NCI-H2029 (cell line): ENCODE results near the gene KRT82.

Experiments
- DNase-seq: peaks from one replicate; lab custom pipeline; 2025; lab: John Stamatoyannopoulos, UW

The KRT82 gene

DNA sequence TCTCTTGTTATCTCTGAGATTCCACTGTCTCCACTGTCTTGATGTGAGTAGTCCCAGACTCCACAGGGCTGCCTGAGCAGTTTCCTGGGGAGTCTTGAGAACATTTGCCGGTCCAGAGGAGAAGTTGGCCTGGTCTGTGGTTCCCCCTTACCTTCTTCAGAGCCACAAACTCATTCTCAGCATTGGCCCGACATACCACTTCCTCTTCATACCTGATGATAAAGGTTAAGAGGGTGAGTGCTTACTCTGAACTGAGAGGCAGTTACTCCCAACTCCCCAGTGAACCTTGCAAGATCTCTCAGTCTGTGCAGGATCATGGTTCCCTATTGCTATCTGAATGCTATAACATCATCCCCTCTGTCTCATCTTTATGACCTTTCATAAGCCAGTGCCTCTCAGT lies 23.3 kb downstream of the KRT82 start:
- DNase-seq: no peak

DNA sequence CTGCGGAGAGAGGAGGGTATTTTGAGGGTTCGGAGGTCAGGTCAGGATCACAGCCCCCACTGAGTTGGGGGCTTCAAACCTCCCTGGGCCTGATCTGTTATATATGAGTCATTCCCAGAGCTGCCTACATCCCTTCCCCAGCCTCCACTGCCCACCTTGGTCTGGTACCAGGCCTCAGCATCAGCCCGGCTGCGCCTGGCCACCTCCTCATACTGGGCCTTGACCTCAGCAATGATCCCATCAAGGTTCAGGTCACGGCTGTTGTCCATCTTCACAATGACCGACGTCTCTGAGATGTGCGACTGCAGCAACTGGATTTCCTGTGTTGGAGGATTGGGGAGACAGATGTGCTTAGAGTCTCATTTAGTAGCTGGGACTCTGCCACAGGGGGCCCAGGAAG lies 24.9 kb downstream of the KRT82 start:
- no peak for DNase-seq

- peak; percentile 32 for DNase-seq
These were observed 25.9 kb downstream of the KRT82 start for GRCh38 chr12:52380271-52380694.

DNA sequence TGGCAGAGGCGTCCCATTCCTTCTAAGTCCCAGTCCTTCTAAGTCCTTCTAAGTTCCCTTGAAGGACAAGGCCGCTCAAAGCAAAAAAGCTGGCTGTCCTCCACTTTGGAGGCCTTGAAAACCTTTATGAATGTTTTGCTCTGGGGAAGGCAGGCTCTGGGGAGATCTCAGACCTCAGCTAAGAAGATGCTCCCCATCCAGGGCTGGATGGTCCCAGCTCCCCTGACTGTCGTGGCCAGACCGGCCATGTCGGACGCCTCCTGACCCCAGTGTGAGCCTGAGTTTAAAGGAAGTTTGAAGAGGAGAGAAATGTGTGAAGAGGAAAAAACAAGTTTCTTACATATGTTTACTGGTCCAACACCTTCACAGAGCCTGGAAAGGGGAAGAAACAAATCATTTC lies 26.6 kb downstream of the KRT82 start:
- DNase-seq: no peak

- no peak for DNase-seq
These were observed 28.0 kb downstream of the KRT82 start for GRCh38 chr12:52378091-52378490.

- no peak for DNase-seq
These were observed 28.9 kb downstream of the KRT82 start for GRCh38 chr12:52377266-52377665.

DNA sequence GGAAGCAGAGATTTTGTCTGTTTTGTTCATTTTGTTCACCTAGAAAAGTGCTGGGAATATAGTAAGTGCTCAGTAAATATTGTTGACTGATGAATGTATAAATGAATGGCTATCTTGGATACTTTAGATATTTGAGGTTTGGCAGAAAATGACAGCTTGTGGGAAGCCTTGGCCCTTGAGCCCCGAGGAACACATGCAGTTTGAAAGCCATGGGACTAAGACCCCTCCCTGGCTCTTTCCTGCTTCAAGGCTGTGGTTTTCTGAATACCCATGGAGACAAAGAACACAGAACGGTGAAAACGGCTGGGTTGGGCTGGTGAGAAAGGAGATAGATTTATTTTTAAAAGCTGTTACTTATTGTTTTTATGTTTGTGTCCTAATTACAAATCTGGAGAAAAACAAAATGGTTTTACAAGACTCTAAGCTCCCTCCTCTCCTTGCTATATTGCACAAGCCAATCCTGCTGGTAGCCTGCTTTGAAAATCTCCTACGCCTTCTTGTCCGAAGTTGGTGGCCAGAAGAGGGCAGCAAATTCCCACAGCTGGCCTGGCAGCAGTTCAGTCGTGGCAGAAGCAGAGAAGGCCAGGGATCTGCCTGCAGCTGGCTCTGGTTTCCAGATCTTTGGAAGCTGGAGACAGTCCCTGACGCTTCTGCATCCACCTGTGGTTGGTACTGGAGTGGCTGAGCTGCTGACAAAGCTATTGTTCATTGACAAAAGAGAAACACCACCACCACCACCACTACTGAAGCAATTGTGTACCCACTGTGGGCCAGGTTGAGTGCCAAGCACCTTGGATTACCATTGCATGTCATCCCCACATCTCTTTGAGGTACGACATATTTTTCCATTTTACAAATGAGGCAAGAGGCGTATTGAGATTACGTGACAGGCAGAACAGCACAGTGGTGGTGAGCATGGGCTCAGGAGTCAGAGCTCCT lies 33.6 kb downstream of the KRT82 start:
- DNase-seq: peak; percentile 84

DNA sequence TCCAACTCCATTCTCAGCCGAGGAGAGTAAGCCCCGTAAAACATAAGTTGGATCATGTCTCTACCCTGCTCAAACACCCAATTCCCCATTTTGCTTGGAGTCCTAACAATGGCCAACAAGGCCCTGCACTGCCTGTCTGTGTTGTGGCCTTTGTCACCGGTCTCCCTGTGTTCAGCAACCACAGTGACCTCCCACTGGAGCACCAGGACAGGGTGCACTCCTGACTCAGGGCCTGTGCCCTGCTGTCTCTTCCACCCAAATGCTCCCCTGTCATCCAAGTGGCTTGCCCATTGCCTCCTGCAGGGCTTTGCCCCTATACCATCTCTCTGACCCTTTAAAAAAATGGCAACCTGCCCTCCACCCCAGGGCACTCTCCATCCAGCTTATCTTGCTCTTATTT lies 34.4 kb downstream of the KRT82 start:
- no peak for DNase-seq

- DNase-seq: no peak
These were observed 35.1 kb downstream of the KRT82 start for GRCh38 chr12:52370926-52371608.

GRCh38 chr12:52369809-52370208 lies 36.3 kb downstream of the KRT82 start:
- DNase-seq: no peak

DNA sequence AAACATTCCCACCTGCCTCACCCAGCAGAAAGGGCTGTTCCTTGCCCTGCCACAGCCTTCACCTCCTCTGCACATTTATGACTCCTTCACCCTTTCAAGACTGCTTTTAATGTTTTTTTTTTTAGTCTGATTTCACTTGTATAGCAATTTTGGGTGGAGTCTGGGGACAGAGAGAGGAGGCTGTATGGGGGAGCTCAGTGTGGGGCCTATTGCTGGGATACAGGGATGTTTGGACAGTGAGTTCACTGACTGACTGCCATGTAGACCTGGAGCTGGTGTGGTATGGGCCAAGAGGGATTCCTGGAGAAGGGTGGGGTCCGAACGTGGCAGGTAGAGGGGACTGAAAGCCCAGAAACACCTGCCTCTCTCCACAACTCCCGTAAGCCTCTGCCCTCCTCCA lies 36.9 kb downstream of the KRT82 start:
- no peak for DNase-seq

DNA sequence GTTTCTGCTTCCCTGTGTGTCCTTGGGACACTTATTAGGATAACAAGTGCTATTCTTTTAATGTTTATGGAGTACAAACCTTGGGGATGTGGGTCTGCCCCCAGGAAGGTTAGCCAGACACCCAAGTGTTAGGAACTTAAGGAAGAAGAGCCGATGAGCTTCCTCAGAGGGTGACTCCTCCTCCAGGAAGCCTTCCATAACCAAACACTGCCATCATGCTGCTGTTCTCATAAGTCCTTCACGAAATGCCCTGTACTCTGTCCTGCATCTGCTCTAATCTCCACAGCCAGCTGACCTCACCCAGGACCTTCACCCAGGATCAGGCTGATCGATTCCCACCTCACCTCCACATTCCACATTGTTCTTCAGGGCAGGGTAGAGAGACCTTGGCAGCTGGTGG lies 37.6 kb downstream of the KRT82 start:
- no peak for DNase-seq

DNA sequence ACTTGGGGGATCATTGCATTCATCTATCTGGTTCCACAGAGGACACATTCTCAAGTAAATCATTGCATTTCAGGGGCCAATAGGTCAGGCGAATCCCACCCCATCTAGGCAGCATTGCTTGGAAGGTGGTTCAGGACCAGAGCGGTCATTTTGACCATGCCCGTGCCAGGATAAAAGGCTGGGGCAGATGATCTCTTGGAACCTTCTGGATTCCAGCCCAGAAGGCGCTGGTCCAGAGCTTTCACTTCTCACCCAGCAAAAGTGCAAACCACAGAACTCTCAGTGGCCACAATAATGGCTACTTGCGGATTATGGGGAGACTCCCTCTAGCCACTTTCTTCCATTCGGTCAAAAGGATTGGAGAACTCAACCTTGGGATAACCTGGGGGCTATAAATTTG lies 38.3 kb downstream of the KRT82 start:
- no peak for DNase-seq

GRCh38 chr12:52366738-52367485 lies 39.2 kb downstream of the KRT82 start, which contains the start of gene KRT85:
Gene KRT85 (minus strand): TSS chr12:52367481. CDS start chr12:52367405, 76 bp downstream.
- no peak for DNase-seq

DNA sequence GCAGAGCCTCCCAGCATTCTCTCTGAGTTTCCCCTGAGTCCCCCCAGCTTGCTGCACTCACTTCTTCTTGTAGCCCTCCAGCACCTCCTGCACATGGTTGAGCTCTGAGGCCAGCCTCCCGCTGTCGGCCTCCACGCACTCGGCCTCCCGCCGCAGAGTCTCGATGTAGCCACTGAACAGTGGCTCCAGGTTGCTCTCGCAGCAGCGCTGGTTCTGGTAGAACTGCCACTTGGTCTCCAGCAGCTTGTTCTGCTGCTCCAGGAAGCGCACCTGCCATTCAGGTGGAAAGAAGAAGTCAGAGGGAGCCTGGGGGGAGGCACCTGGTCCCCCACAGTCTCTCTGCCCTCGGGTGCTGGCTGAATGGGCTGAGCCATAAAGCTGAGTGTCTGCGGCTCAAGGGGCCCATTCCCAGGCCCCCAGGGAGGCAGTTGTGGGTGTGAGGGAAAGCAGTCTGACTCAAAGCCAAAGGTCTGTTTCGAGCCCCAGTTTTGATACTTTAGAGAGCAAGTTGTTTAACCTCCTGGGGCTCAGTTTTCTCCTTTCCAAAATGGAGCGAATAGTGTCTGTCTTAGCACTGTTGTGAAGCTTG lies 41.1 kb downstream of the KRT82 start:
- no peak for DNase-seq

DNA sequence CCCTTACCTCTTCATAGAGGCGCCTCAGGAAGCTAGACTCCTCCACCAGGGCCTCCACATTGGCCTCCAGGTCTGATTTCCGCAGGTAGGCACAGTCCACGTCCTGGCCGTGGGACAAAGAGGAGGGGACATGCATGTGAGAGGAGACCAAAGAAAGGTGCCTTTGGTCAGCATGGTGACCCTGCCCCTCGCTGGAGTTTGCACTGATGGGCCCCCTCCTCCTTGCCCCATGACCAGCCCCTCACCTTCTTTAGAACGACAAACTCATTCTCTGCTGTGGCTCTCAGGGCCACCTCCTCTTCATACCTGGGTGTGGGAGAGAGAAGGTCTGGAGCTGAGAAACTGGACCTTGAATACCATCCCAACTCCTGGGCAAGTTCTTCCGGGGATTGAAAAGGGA lies 42.1 kb downstream of the KRT82 start:
- no peak for DNase-seq

DNA sequence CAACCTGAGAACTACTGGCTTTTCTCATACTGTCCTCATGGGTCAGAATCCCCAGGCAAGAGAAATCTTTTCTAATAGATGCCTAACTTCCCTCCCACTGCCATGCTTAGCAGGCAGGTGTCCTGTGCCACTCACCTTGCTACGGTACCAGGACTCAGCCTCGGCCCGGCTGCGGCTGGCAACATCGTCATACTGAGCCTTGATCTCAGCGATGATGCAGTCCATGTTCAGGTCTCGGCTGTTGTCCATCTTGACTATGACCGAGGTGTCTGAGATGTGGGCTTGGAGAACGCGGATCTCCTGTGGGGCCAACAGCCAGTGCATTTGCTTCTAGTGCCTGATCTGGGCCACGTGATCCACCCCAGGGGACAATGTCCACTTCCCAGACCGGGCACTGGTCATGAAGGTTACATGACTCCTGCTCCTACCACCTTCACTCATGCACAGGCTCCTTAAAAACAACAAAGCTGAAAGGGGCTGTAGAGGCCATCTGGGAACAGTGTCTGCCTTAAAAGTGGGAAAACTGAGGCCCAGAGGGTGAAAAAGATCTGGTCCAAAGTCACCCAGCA lies 42.9 kb downstream of the KRT82 start:
- no peak for DNase-seq

DNA sequence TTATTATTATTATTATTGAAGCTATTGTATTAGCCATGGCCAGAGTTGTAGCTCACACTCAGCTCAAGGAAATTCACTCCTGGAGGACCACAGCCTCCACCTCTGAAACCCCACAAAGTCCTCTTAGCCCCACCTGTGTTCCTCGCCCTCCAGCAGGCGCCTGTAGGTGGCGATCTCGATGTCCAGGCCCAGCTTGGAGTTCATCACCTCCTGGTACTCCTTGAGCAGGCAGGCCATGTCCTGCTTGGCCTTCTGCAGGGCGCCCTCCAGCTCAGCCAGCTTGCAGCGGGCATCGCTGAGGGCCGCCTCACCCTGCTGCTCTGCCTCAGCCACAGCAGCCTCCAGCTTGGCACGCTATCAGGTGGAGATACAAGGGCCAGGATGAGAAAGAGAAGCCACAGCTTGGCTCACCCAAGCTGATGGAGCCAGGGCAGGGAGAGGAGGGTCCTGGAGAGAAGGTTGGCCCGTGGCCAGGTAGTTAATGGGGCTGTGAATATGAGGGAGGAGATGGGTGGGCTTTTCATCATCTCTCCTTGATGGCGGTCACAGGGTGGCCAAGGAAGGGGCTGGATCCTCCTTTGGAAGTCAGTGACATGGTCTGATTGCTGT lies 43.9 kb downstream of the KRT82 start:
- DNase-seq: no peak

- DNase-seq: no peak
These were observed 44.6 kb downstream of the KRT82 start for GRCh38 chr12:52361553-52361952.

GRCh38 chr12:52360663-52361271 lies 45.4 kb downstream of the KRT82 start:
- no peak for DNase-seq

DNA sequence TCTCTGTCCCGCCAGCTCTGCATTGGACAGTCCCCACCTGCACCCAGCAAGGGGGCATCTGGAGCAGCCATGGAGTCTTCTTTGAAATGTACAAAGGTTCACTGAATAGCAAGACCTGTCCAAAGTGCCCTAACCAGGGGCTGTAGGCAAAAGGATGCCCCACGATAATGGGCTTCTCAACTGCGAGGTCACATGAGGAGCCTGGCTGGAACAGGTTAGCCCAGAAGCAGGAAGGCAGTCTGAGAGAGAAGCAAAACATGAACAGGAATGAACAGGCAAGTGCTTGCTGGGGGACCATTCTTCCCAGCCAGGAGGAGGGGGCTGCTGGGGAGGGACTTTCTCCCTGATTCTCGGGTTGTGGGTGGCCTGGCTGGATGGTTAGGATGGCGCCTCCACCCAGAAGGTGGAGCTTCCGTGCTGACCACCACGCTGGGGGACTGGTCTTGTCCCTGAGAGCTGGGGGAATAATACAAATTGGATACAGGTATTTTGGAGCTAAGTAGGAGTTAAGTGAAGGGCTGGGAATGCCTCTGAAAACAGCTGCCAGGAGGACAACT lies 46.0 kb downstream of the KRT82 start:
- DNase-seq: no peak
